Measurements from ENCODE around the gene SFSWAP.
"Not testable (repeated sequence)": the region's sequence is repeated elsewhere in the genome, so short reads cannot be mapped to it uniquely, and the experiment has no call there.

SFSWAP gene

GRCh38 chr12:131737150-131737827, 26.4 kb downstream of the SFSWAP start:
- DNase-seq, result no peak

DNA sequence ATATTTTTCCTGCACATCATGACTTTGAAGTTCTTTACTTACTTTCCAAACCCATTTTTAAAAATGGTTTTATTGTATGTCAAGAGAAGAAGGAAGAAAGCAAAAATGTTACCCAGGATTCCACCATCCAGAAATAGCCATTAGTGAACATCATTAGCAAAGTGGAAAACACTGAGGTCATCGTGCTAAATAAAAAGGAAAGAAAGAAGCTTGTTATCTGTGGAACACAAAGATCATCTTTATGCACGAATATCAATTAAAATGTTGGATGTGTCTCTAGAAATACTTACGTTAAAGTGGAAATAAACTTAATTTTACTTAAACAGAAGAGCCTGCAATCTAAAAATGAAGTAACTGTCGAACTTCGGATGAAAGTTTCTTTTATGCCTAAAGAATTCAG, 27.3 kb downstream of the SFSWAP start:
- no peak for DNase-seq

DNA sequence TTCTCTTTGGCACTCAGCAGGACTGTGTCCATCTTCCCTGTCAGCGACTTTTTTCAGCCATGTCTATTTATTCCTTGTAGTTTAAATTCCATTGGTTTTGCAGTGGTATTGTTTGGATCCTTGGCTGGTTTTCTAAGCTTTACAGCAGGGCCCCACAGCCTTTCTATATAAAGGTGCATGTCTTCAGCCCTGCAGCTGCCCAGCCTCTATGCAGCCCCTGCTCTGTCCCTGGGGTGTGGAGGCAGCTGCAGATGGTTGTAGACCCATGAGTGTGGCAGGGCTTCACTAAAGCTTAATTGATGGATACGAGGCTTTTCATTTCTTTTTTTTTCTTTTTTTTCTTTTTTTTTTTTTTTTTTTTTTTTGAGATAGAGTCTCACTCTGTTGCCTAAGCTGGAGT, 29.7 kb downstream of the SFSWAP start:
- no peak for DNase-seq

GRCh38 chr12:131742761-131743160, 31.9 kb downstream of the SFSWAP start:
- DNase-seq, result not testable (repeated sequence)

DNA sequence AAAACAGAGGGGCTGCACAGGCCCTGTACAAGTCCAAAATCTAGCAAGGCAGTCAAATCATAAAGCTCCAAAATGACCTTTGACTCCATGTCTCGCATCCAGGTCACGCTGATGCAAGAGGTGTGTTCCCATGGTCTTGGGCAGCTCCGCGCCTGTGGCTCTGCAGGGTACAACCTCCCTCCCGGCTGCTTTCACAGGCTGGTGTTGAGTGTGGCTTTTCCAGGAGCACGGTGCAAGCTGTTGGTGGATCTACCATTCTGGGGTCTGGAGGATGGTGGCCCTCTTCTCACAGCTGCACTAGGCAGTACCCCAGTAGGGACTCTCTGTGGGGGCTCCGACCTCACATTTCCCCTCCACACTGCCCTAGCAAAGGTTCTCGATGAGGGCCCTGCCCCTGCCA, 32.5 kb downstream of the SFSWAP start:
- DNase-seq, result not testable (repeated sequence)

GRCh38 chr12:131743880-131744279, 33.0 kb downstream of the SFSWAP start:
- DNase-seq, result not testable (repeated sequence)

DNA sequence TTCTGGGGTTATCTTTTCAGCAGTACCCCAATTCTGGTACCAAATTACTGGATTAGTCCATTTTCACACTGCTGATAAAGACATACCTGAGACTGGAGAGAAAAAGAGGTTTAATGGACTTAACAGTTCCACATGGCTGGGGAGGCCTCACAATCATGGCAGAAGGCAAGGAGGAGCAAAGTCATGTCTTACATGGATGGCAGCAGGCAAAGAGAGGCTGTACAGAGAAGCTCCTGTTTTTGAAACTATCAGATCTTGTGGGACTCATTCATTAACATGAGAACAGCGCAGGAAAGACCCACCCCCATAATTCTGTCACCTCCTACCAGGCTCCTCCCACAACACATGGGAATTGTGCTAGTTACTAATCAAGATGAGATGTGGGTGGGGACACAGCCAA, 33.8 kb downstream of the SFSWAP start:
- DNase-seq, result not testable (repeated sequence)

- no peak for DNase-seq
Measured at GRCh38 chr12:131745706-131746105, 34.8 kb downstream of the SFSWAP start.

GRCh38 chr12:131747276-131748177, 36.6 kb downstream of the SFSWAP start:
- DNase-seq, result no peak

DNA sequence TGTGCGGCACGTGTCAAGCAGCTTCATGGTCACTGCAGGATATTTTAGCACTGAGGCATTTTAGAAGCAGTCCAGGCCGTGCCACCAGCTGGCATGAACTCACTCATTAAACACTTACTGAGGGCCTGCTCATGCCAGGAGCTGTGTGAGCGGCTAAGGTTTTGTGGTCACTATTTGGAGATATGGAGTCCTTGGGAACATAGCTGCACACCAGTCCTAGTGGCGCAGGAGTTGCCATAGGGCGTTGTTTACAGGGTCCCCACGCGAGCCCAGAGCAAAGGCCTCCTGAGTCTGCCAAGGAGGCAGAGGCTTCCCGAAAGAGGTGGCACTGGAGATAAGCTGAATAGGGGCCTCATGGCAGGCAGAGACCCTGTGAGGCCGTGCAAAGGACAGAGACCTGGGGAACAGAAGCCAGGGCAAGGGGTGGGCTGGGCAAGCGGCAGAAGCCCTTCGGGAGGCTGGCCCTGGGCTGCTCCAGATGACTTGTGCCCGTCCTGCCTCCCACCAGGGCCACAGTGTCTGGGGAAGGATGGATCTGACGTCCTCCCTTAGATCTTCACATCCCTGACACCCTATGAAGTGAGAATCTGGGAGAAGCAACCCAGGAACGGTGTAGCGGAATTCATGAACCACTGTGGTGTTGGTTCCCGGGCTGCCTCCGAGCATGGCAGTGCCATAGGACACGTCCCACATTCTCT, 38.9 kb downstream of the SFSWAP start:
- DNase-seq, result no peak

GRCh38 chr12:131751335-131751734, 40.4 kb downstream of the SFSWAP start:
- no peak for DNase-seq

DNA sequence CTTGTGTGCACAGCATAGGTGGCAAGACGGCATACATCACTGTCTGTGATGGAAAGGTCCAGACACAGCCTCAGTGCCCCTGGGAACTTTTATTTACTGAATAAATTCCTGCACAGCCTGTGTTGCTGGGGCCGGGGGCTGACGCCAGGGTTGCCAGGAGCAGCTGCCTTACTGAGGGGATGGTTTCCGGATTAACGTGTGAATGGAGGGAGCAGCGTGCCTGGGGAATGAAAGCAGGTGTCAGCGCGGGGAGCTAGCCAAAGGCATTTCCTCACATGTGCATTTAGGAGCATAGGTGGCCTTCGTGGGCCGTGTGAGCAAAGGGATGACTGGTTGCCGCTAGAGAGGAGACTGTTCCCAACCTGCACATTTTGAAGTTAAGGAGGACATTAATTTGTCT, 41.6 kb downstream of the SFSWAP start:
- DNase-seq, result no peak

DNA sequence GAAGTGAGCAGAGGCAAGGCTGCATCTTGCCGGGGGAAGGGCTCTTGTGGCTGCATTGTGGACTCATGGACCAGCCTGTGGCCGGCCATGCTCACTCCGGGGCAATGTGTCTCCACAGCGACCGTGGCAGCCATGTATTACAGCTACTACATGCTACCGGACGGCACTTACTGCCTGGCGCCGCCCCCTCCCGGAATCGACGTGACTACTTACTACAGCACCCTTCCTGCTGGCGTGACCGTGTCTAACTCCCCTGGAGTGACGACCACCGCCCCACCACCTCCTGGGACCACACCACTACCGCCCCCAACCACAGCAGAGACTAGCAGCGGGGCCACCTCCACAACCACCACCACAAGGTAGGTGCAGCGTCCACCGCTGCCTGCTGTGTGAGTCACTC, 42.1 kb downstream of the SFSWAP start:
- no peak for DNase-seq

GRCh38 chr12:131753757-131754156, 42.9 kb downstream of the SFSWAP start:
- no peak for DNase-seq

- no peak for DNase-seq
Measured at GRCh38 chr12:131754184-131754583, 43.3 kb downstream of the SFSWAP start.

DNA sequence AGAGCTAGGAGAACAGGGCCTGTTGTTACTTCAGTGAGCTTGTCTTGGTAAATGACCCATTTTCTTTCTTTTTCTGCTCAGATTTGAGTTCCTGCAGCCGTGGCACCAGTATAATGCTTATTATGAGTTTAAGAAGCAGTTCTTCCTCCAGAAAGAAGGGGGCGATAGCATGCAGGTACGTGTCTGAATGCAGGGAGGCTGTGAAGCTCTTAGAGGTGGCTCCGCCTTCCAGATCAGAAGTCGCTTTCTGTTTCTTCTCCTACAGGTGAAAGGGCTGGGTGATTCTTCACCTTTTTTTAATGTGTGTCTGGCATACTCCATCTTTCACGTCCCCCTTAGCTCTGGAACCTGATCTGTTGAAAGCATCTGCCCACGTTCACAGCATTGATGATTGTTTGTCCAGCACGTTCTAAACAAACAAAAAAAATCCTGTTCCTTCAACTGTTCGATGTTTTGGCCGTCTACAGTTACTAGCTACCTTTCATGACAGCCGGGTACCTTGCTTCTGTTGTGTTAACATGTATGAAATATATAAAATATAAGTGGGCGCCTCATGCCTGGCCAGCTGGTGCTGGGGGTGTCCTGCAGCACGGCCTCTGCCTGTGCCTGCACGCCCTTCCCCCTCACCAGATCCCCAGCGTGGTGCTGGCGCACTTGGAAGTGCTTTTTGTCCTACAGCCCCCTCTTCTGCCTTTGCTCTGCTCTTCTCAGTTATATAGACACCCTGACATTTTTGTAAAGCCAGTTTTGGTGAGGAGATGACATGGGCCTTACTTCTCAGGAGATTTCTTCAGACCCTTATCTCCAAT, 44.6 kb downstream of the SFSWAP start:
- no peak for DNase-seq

GRCh38 chr12:131756441-131756840, 45.6 kb downstream of the SFSWAP start:
- no peak for DNase-seq

- DNase-seq, result no peak
Measured at GRCh38 chr12:131757111-131757510, 46.2 kb downstream of the SFSWAP start.

DNA sequence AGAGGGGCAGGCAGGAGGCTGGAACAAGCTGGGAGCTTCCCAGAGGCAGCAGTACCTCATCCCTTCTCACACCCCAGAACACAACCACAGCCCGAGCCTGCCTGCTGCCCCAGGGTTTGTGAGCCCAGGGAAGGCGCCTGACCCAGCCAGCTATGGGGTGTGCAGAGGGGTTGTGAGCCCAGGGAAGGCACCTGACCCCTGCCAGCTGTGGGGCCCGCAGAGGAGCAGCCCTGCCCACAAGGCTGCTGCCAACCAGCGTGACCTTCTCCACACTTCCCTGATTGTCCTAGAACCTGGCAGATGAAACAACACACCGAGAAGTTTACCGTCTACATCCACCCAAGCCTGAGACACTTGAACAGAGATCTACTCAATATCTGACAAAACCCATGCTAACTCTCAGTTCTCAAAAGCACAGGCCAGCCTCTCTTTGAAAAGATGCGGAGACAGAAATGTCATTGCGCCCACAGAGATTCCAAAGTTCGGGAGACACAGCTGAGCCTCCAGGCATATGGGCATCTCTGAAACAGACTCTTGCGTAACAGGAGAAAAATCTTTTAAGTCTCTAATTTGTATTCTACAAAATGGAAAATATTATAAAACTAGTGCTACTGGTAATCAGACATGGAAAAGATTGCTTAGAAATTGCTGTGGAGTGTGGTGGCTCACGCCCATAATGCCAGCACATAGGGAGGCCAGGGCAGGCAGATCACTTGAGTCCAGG, 47.3 kb downstream of the SFSWAP start:
- DNase-seq, result no peak

GRCh38 chr12:131759176-131759575, 48.3 kb downstream of the SFSWAP start:
- no peak for DNase-seq

- DNase-seq, result no peak
Measured at GRCh38 chr12:131761638-131762037, 50.7 kb downstream of the SFSWAP start.

DNA sequence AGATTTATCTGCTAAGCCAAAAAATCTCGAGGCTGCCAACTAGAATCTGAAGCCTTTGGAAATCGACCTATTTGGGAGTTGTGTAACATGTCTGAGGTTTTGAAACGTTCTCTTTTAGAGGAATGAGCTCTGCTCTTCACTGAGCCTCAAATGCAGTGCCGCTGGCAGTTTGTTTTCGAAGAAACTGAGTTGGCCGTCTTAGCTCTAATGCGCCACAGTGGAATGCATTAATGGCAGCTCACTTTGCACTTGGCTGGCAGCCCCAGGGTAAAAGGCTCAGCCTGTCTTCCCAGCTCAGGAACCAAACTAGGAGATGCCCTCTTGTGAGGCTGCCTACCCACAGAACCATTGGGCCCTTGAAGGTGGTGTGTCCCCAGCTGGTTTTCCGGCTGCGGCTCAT, 53.8 kb downstream of the SFSWAP start:
- no peak for DNase-seq

Data from T-helper 9 cell (primary cell).